Activated CD8-positive, alpha-beta memory T cell treated with anti-CD3 and anti-CD28 coated beads for 36 hours (primary cell): ENCODE data around the gene ZNF335. TPM values are rescaled to one million over a fixed set of nuclear protein-coding genes. Genes with fewer than 3 reads are reported as not detected.

ENCODE experiments used
- total RNA-seq, 2 experiments: library from RNA; stranded (reverse); gene quantifications; one replicate each; pipeline ENCODE4 v1.2.3, GENCODE V29; 2021

Gene ZNF335
- total RNA-seq, 2 experiments from 2014 or later, result 30.3 to 30.4 TPM

Other genes starting within 250 kb of the ZNF335 start
- not detected for gene SPINT4, start 249.9 kb downstream of the ZNF335 start, total RNA-seq
- not detected for gene WFDC3, start 180.3 kb downstream of the ZNF335 start, total RNA-seq
- gene DNTTIP1, start 180.2 kb downstream of the ZNF335 start, total RNA-seq, result 10 to 100 TPM; 32.4 to 33.5 TPM
- gene UBE2C, start 159.6 kb downstream of the ZNF335 start, total RNA-seq, result 100 to 1,000 TPM; 137 to 140 TPM
- not detected for gene TNNC2, start 144.9 kb downstream of the ZNF335 start, total RNA-seq
- gene SNX21, start 138.4 kb downstream of the ZNF335 start, total RNA-seq, result 1 to 10 TPM; 1.6 TPM
- gene ACOT8, start 114.8 kb downstream of the ZNF335 start, total RNA-seq, result 10 to 100 TPM; 24.0 TPM
- gene ZSWIM3, start 114.6 kb downstream of the ZNF335 start, total RNA-seq, result 1 to 10 TPM; 4.5 to 5.2 TPM
- gene ZSWIM1, start 91.0 kb downstream of the ZNF335 start, total RNA-seq, result 1 to 10 TPM; 9.3 to 9.7 TPM
- gene SPATA25, start 84.6 kb downstream of the ZNF335 start, total RNA-seq, result 1 to 10 TPM; 1.7 to 2.1 TPM
- 1 to 10 TPM; 2.8 to 2.9 TPM for gene NEURL2, start 81.0 kb downstream of the ZNF335 start, total RNA-seq
- gene CTSA, start 80.9 kb downstream of the ZNF335 start, total RNA-seq, result 10 to 100 TPM; 71.3 to 75.7 TPM
- gene PLTP, start 60.0 kb downstream of the ZNF335 start, total RNA-seq, result 1 to 10 TPM; 5.1 to 5.3 TPM
- gene PCIF1, start 37.5 kb downstream of the ZNF335 start, total RNA-seq, result 10 to 100 TPM; 26.1 to 27.8 TPM
- not detected for gene MMP9, start 36.7 kb upstream of the ZNF335 start, total RNA-seq
- gene SLC12A5, start 57.0 kb upstream of the ZNF335 start, total RNA-seq, result not detected
- 10 to 100 TPM; 27.2 to 31.6 TPM for gene NCOA5, start 117.8 kb upstream of the ZNF335 start, total RNA-seq
- 1 to 10 TPM; 3.0 to 3.3 TPM for gene CD40, start 146.1 kb upstream of the ZNF335 start, total RNA-seq